Subcutaneous adipose tissue (tissue), 4 donors: ENCODE results near the gene OR52L1. TPM values are rescaled to one million over a fixed set of nuclear protein-coding genes. Genes with fewer than 3 reads are reported as not detected.

ENCODE experiments used
- CTCF ChIP-seq: fragments of 450-650 bp; IDR thresholded peaks from one replicate; pipeline ENCODE4 v1.5.1; 2016; ENCODE audit warnings: low read depth, mild to moderate bottlenecking, control low read depth, antibody characterized with exemption, moderate library complexity
- total RNA-seq, 4 donors: library from RNA; depleted of rRNA; stranded (reverse); fragments of >200 nt; gene quantifications; one replicate each; pipeline ENCODE4 v1.1.0, GENCODE V29; 2016

The OR52L1 gene
- total RNA-seq, 4 donors from 2014 or later = not detected

GRCh38 chr11:6006846-6007245 lies 20.1 kb upstream of the OR52L1 start, which contains the start of gene OR56A4:
OR56A4 (minus strand) TSS chr11:6006946; CDS start chr11:6002992, 3,954 bp downstream.
- no peak for TF ChIP-seq CTCF

DNA sequence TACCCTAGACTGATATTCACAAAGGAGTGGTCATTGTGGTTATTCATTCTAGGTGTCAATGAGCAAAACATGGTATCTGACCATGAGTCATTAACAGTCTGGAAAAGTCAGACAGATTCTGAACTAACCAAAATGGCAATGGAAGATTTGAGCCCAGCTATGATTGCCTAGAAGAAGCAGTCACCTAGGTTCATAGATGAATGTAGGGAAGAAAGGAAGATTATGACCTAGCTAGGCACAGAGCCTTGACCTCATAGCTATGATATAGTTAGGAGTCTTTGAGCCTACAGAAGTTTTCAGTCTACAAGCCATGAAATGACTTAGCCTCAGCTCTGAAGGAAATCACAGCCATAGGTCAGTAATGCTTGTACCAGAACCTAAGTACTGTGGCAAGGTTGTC lies 19.6 kb upstream of the OR52L1 start:
- TF ChIP-seq CTCF = no peak

GRCh38 chr11:6002202-6002699 lies 15.5 kb upstream of the OR52L1 start:
- TF ChIP-seq CTCF = no peak

DNA sequence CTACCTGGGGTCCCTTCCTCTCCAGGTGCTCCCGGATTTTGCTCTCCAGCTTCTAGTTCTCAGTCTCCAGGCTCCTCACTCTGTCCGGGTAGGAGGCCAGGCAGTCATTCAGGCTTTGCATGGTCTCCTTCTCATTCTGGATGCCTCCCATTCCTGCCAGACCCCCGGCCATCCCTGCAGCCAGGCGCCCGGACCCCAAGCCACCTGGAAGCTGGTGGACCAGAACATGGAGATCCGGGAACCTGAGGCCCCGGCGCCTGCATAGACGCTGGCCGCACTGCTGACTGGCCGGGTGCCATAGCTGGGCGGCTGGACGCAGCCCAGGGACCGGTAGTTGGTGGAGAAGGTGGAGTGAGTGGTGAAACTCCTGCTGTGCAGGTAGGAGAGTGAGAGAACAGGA lies 8.0 kb upstream of the OR52L1 start:
- no peak for TF ChIP-seq CTCF

GRCh38 chr11:5992604-5993251 lies 5.9 kb upstream of the OR52L1 start:
- TF ChIP-seq CTCF = no peak

DNA sequence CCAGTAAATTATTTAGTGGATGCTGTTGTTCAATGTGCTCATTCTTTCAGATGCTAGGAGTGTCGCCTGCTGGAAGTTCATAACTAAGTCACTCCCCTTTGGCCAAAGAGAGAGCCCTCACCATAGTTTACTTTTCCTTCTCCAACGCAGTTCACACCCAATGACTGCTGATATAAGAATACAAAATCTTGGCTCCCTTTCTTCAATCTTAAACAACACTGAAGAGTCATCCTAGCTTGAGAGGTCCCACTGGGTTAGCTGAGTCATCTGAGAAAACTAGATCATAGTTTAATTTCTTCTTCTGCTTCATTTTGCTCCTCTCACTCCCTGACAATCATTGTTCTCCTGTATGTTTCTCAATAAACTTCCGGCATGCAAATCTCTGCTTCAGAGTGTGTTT lies 5.4 kb upstream of the OR52L1 start:
- no peak for TF ChIP-seq CTCF

DNA sequence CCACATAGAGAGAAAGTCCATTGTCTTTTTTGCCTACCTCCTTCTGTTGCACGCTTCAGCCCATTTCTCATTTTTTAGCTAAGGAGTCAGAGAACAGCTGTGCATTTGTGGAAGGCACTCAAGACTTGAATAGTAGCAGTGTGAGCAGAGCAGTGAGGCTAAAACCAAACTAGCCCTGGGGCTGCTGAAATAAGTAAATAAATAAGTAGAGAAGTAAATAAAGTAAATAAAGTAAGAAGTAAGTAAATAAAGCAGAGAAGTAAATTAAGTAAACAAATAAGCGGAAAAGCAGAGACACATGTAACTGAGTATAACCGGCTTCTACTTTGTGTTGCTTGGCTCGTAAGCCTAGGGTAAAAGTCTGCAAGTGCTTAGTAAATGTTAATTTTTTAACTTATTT lies 2.4 kb upstream of the OR52L1 start:
- no peak for TF ChIP-seq CTCF
